ENCODE measurements around the gene DAB2IP.

The DAB2IP gene

DNA sequence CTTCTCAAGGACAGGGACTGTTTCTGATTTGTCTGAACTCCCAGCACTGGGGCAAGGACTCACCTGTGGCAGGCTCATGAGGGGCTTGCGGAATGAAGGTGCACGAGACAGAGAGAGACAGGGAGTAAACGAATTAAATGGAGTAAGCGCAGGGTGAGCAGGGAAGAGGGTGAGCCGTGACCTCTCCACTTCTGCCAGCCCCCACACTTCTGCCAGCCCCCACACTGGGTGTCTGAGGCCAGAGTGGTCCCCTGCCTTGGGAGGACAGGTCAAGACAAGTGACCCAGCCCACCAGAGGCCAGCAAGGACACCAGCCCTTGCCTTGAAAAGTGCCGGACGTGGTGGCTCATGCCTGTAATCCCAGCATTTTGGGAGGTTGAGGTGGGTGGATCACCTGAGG lies 37.2 kb downstream of the DAB2IP start:
- TF ChIP-seq CTCF (IDR thresholded peaks at IDR 0.05; ENCODE audit: unreplicated experiment in 3 of 3): no peak
- Mint-ChIP-seq H3K9me3 (no peaks in the 10 kb centered on the region), H3K27me3 (ENCODE audit: low read depth) (no peaks in the 10 kb centered on the region), H3K4me3 (no peak overlapping the region), H3K27ac (no peak overlapping the region), H3K4me1 (peaks cover 39% of the 10 kb centered on the region), H3K36me3 (ENCODE audit: low read depth) (peaks cover 16% of the 10 kb centered on the region)

- Mint-ChIP-seq H3K4me3 (no peak overlapping the region), H3K9me3 (no peaks in the 10 kb centered on the region), H3K27ac (no peak overlapping the region), H3K36me3 (ENCODE audit: low read depth) (peaks cover 15% of the 10 kb centered on the region), H3K27me3 (ENCODE audit: low read depth) (no peaks in the 10 kb centered on the region), H3K4me1 (peaks cover 37% of the 10 kb centered on the region)
- TF ChIP-seq CTCF (IDR thresholded peaks at IDR 0.05; ENCODE audit: unreplicated experiment in 3 of 3): no peak
Measured at GRCh38 chr9:121689461-121690157, 38.2 kb downstream of the DAB2IP start.

GRCh38 chr9:121690316-121690715 lies 38.9 kb downstream of the DAB2IP start:
- TF ChIP-seq CTCF (IDR thresholded peaks at IDR 0.05; ENCODE audit: unreplicated experiment in 3 of 3): no peak
- Mint-ChIP-seq H3K4me1 (peaks cover 37% of the 10 kb centered on the region), H3K36me3 (ENCODE audit: low read depth) (peaks cover 14% of the 10 kb centered on the region), H3K9me3 (no peaks in the 10 kb centered on the region), H3K27ac (no peak overlapping the region), H3K27me3 (ENCODE audit: low read depth) (no peaks in the 10 kb centered on the region), H3K4me3 (no peak overlapping the region)

- no peak overlapping the region for H3K4me3 Mint-ChIP-seq
- peaks cover 10% of the 10 kb centered on the region for H3K36me3 Mint-ChIP-seq (ENCODE audit: low read depth)
- H3K9me3 Mint-ChIP-seq: no peaks in the 10 kb centered on the region
- TF ChIP-seq CTCF (IDR thresholded peaks at IDR 0.05; ENCODE audit: unreplicated experiment in 3 of 3): no peak
- H3K27ac Mint-ChIP-seq: peak overlapping the region in 1 of 3 experiments; percentile 61
- H3K27me3 Mint-ChIP-seq (ENCODE audit: low read depth): no peaks in the 10 kb centered on the region
- peaks cover 34% of the 10 kb centered on the region for H3K4me1 Mint-ChIP-seq
Measured at GRCh38 chr9:121690766-121691165, 39.3 kb downstream of the DAB2IP start.

DNA sequence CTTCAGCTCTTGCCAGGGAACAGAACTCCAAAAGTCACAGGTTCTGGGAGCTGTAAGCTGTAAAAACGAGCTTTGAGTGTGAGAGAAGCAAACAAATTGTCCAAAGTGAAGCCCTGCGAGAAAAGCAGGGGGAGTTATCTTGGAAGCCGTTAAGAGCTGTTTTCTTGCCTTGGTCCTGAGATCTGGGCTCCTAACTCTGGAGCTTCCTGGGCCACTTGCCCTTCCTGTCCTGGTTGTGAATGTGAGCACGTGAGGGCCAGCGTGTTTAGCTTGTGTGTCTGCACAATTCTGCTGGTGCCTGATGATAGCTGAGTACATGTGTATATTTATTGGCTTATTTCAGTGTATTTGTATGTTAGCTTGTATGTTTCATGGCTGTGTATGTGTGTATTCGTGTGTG lies 40.5 kb downstream of the DAB2IP start:
- H3K36me3 Mint-ChIP-seq (ENCODE audit: low read depth): peaks cover 4% of the 10 kb centered on the region
- no peaks in the 10 kb centered on the region for H3K27me3 Mint-ChIP-seq (ENCODE audit: low read depth)
- H3K27ac Mint-ChIP-seq: peak overlapping the region; percentile 41 to 64 (median 61)
- TF ChIP-seq CTCF (IDR thresholded peaks at IDR 0.05; ENCODE audit: unreplicated experiment in 3 of 3): no peak
- peaks cover 30% of the 10 kb centered on the region for H3K4me1 Mint-ChIP-seq
- no peak overlapping the region for H3K4me3 Mint-ChIP-seq
- no peaks in the 10 kb centered on the region for H3K9me3 Mint-ChIP-seq

Measured in nephron (organoid).